ENCODE data around the gene MUC13.

Gene MUC13, protein sequence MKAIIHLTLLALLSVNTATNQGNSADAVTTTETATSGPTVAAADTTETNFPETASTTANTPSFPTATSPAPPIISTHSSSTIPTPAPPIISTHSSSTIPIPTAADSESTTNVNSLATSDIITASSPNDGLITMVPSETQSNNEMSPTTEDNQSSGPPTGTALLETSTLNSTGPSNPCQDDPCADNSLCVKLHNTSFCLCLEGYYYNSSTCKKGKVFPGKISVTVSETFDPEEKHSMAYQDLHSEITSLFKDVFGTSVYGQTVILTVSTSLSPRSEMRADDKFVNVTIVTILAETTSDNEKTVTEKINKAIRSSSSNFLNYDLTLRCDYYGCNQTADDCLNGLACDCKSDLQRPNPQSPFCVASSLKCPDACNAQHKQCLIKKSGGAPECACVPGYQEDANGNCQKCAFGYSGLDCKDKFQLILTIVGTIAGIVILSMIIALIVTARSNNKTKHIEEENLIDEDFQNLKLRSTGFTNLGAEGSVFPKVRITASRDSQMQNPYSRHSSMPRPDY

DNA sequence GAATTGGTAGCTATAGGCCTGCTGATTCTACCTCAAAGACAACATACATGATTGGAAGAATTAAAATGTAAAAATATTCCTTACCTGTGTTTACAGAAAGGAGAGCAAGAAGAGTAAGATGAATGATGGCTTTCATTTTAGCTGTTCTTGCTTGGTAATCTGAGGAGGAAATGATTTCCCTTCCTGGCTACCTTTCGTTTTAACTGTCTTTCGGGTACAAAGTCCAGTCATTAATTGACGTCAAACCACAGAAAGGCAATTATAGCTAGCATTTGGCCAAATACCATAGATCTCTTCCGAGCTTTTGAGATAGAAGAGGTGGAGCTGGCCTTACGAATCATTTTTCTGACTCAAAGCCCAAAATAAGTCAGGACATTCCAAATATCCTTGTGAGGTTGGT lies at the start of gene MUC13:
MUC13 (minus strand) TSS at position 175 of the 400 bp plus-strand sequence; CDS start at position 136, 39 bp downstream.
- CTCF ChIA-PET = interaction anchor here (0.5 kb wide), 1 partner anchor 12 kb away, joined by 4 read pairs; no protein-coding TSS in a partner anchor
- POLR2A ChIA-PET (ENCODE audit: low non-redundant PET) = no interaction called here
- TF ChIP-seq, protein P1, sequence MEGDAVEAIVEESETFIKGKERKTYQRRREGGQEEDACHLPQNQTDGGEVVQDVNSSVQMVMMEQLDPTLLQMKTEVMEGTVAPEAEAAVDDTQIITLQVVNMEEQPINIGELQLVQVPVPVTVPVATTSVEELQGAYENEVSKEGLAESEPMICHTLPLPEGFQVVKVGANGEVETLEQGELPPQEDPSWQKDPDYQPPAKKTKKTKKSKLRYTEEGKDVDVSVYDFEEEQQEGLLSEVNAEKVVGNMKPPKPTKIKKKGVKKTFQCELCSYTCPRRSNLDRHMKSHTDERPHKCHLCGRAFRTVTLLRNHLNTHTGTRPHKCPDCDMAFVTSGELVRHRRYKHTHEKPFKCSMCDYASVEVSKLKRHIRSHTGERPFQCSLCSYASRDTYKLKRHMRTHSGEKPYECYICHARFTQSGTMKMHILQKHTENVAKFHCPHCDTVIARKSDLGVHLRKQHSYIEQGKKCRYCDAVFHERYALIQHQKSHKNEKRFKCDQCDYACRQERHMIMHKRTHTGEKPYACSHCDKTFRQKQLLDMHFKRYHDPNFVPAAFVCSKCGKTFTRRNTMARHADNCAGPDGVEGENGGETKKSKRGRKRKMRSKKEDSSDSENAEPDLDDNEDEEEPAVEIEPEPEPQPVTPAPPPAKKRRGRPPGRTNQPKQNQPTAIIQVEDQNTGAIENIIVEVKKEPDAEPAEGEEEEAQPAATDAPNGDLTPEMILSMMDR (conservative IDR thresholded peaks at IDR 0.05; ENCODE audit: low read depth) = no peak
- no peak within 1 kb of the TSS for H3K27ac ChIP-seq
- DNase-seq (ENCODE audit: low spot score) = no peak

DNA sequence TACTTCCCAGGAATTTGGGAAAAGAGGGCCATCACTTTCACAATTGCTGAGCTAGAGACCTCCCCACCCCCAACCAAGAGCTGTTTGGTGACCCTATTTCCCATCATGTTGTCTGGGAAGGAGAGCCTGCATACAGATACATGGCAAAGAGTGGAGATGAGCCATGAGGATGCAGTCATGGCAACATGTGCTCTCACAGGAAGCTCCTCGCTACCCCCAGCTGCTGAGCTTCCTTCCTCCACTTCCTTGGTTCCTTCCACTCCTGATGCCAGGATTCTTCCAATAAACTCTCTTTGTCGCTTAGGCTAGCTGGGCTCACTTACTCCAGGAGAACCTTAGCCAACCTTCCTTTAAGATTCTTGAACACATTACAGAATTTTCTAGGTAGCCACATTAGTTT lies 48.3 kb upstream of the MUC13 start:
- ChIA-PET POLR2A (ENCODE audit: low non-redundant PET) (no interaction called here), CTCF (interaction anchor here (0.6 kb wide), 1 partner anchor 327 kb away, joined by 7 read pairs; no protein-coding TSS in a partner anchor)
- H3K27ac ChIP-seq = no peak overlapping the region
- TF ChIP-seq, protein P1 (conservative IDR thresholded peaks at IDR 0.05; ENCODE audit: low read depth) = no peak
- no peak for DNase-seq (ENCODE audit: low spot score)

DNA sequence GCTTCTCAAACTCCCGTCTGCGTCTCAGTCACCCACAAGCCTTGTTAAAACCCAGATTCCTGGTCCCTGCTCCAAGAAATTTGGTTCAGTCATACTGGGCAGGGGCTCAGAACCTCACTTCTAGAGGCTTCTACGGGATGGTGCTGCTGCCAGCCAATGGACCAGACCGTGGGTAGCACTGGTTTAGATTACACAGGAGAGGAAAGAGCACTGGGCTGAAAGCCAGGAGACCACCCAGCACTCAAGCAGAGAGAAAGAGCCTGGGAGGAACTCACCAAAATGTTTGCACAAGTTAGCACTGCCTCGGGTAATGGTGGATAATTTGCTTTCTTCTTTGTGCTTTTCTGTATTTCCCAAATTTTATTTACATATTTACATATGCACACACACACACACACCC lies 46.9 kb upstream of the MUC13 start:
- ChIA-PET POLR2A (ENCODE audit: low non-redundant PET) (no interaction called here), CTCF (no interaction called here)
- DNase-seq (ENCODE audit: low spot score) = no peak
- TF ChIP-seq, protein P1 (conservative IDR thresholded peaks at IDR 0.05; ENCODE audit: low read depth) = no peak
- no peak overlapping the region for H3K27ac ChIP-seq

DNA sequence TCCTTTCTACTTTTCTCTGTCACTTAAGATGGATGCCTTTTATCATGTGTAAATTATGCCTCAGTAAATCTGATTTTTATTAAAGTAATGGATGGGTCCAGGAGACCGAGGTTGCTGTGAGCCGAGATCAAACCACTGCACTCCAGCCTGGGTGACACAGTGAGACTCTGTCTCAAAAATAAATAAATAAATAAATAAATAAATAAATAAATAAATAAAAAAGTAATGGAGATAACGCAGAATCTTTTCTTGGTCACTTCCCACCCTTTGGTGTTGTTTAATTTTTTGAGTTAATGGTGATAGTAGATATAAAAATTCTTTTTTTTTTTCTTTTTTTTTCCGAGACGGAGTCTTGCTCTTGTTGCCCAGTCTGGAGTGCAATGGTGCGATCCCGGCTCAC lies 44.1 kb upstream of the MUC13 start:
- POLR2A ChIA-PET (ENCODE audit: low non-redundant PET) = no interaction called here
- CTCF ChIA-PET = no interaction called here

DNA sequence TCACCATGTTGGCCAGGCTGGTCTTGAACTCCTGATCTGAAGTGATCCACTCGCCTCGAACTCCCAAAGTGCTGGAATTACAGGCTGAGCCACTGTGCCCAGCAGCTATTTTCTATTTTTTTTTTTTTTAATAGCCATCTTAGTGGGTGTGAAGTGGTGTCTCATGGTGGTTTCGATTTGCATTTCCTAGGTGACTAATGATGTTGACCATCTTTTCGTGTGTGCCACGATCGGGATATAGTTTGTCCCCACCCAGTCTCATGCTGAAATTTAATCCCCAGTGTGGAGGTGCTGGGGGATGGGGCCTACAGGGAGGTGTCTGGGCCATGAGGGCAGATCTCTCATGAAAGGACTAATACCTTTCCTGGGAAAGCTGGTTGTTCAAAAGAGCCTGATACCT lies 41.8 kb upstream of the MUC13 start:
- DNase-seq (ENCODE audit: low spot score) = no peak
- ChIA-PET POLR2A (ENCODE audit: low non-redundant PET) (no interaction called here), CTCF (no interaction called here)
- TF ChIP-seq, protein P1 (conservative IDR thresholded peaks at IDR 0.05; ENCODE audit: low read depth) = no peak
- H3K27ac ChIP-seq = no peak overlapping the region

More for the DNA sequence above, 44.1 kb upstream of the MUC13 start:
- H3K27ac ChIP-seq = no peak overlapping the region
- DNase-seq (ENCODE audit: low spot score) = no peak
- TF ChIP-seq, protein P1 (conservative IDR thresholded peaks at IDR 0.05; ENCODE audit: low read depth) = no peak

DNA sequence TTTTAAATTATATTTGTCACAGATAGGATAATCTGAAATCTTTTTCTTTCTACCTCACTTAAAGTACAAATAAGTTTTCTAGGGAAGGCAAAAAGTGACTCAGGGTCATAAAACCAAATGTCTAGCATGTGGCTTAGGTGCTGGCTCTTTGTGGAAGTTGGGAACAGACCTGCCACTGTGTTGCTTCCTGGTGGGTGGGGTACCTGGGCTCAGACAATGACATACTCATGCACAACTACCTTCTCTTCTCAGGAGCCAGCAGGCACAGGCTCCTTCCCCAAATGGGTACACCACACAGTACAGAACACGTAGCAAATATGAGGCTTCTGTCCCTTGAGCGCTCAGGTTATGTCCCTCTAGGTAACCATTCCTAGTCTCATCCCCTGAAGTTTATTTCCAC lies 40.1 kb upstream of the MUC13 start:
- ChIA-PET POLR2A (ENCODE audit: low non-redundant PET) (no interaction called here), CTCF (no interaction called here)
- TF ChIP-seq, protein P1 (conservative IDR thresholded peaks at IDR 0.05; ENCODE audit: low read depth) = no peak
- H3K27ac ChIP-seq = no peak overlapping the region
- DNase-seq (ENCODE audit: low spot score) = no peak
